ENCODE data around the gene RNU6-9.
"Not testable (repeated sequence)": the region's sequence is repeated elsewhere in the genome, so short reads cannot be mapped to it uniquely, and the experiment has no call there.

The RNU6-9 gene

DNA sequence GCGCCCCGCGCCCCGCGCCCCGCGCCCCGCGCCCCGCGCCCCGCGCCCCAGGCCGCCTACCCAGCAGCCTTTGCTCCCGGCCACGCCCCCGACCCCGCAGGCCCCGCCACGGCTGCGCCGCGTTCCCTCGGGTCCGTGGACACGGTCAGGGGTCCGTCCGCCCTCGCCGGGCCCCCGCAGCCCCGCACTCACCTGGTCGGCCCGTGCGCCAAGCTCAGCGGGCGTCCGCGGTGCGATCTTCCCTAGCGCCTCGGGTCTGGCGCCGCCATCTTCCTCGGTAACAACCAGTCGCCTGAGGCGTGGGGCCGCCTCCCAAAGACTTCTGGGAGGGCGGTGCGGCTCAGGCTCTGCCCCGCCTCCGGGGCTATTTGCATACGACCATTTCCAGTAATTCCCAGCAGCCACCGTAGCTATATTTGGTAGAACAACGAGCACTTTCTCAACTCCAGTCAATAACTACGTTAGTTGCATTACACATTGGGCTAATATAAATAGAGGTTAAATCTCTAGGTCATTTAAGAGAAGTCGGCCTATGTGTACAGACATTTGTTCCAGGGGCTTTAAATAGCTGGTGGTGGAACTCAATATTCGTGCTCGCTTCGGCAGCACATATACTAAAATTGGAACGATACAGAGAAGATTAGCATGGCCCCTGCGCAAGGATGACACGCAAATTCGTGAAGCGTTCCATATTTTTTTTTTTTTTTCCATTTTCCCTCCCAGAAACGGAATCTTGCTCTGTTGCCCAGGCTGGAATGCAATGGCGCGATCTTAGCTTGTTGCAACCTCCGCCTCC is at the start of gene RNU6-9, which contains the start of gene MED16:
RNU6-9 (plus strand) TSS at position 591 of the 796 bp plus-strand sequence.
MED16 (minus strand) TSS at position 294 of the 796 bp plus-strand sequence. CDS start 2,056 bp downstream, outside the sequence.
- FAIRE-seq: peak; percentile 82

DNA sequence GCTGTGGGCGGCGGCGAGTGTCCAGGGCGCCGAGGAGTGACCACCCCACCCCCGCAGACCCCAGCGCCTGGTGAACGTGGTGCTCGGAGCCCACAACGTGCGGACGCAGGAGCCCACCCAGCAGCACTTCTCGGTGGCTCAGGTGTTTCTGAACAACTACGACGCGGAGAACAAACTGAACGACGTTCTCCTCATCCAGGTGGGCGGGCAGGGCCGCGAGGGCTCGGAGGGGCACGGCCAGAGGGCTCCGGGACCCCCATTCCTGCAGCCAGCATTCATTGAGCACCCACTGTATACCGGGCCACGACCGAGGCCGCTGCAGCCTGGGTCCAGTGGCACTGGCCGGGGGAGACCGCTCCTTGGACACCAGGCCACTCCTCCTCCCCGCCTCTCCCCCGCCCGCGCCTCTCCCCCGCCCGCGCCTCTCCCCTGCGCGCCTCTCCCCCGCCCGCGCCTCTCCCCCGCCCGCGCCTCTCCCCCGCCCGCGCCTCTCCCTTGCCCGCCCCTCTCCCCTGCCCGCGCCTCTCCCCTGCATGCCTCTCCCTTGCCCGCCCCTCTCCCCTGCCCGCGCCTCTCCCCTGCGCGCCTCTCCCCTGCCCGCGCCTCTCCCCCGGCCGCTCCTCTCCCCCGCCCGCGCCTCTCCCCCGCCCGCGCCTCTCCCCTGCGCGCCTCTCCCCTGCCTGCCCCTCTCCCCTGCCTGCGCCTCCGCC is 49.3 kb upstream of the RNU6-9 start:
- FAIRE-seq: no peak

DNA sequence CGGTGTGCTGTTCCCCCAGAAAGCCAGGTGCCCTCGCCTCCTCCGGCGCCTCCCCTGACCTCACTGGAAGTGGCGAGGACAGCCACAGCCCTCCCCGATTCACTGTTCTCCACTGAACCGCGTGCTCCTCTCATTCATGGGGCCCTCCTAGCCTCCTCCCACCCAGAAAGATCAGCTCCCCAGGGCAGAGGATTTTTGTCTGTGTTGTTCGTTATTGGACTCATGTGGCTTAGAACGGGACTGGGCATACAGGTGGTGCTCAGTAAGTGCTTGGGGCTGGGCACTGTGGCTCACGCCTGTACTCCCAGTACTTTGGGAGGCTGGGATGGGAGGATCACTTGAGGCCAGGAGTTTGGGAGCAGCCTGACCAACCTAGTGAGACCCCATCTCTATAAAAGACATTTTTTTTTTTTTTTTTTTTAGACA is 48.7 kb upstream of the RNU6-9 start:
- FAIRE-seq: no peak

DNA sequence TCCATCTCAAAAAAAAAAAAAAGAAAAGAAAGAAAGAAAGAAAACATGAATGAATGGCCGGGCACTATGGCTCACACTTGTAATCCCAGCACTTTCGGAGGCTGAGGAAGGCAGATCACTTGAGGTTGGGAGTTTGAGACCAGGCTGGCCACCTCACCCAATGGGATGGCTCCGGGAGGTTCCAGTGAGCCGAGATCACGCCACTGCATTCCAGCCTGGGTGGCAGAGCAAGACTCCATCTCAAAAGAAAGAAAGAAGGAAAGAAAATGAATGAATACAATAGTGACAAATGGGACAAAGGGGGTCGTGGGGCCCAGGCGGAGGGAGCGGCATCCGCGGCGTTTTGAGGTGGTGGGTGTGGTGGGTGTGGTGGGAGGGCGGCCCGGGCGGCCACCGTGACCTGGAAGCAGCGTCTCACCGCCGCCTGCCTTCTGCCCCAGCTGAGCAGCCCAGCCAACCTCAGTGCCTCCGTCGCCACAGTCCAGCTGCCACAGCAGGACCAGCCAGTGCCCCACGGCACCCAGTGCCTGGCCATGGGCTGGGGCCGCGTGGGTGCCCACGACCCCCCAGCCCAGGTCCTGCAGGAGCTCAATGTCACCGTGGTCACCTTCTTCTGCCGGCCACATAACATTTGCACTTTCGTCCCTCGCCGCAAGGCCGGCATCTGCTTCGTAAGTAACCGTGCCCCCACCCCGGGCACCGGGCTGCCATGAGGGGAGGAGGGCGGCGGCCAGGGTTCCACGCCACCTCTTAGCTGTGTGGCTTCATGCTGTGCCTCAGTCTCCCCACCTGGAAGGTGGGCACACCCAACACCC is 47.4 kb upstream of the RNU6-9 start:
- no peak for FAIRE-seq

DNA sequence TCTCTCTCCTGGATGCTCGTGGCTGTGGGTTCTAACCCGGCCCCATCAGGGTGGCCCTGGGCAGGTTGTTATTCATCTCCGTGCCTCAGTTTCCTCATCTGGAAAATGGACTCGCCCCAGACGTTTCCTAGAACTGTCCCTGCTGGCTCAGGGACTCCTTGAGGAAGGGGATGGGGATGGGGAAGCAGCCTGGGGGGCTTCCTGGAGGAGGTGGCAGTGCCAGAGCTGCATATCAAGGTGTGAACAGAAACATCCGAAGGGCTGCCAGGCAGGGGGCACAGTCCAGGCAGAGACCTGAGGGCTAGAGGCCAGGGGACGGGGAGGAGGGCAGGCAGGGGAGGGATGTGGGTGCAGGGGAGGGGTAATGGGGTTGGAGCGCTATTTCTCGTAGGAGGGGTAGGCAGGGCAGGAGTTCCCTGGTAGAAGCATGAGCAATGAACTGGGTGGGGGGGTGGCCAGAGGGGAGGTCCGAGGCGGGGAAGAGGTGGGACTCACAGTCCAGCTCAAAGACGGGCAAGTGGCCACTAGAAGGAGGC is 44.8 kb upstream of the RNU6-9 start:
- no peak for FAIRE-seq

DNA sequence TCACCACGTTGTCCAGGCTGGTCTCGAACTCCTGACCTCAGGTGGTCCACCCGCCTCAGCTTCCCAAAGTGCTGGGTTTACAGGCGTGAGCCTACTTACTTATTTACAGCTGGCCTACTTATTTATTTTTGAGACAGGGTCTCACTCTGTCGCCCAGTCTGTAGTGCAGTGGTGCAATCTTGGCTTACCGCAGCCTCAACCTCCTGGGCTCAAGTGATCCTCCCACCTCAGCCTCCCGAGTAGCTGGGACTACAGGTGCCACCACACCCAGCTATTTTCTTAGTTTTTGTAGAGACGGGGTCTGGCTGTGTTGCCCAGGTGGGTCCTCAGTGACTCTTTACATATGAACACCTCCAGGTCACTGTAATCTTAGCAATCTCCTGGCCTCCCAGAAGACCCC is 44.1 kb upstream of the RNU6-9 start:
- FAIRE-seq: not testable (repeated sequence)

DNA sequence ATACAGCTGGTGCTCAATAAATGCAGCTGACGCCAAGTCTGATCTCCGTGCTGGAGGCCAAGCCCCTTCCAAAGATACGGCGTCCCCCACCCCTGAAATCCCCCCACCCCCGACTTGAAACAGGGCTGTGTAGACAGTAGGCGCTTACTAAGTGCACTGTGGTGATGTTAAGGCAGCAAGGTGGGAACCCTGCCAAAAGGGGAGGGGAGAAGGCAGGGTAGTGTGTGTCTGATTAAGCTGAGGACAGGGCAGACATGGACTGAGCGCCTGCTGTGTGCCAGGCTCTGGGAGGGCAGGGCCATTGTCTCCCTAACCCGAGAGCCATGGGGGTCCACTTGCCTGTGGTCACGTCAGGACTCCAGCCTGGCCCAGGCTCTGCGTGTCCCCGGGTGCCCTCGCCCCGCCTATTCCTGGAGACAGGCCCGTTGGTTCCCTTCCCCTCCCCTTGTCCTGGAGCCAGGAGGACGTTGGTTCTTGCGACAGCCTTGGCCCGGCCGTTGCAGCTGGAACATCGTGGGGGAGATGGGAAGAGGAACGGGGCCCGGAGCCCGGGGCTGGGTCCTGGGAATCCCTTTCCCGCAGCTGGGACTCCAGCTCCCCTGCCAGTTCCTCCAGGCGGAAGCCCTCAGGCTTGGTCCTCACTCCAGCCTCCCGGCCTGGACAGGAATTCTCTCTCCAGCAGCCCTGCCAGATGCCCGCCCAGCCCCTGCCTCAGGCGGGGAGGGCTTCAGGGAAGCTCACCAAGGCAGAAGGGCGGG is 42.9 kb upstream of the RNU6-9 start:
- no peak for FAIRE-seq

DNA sequence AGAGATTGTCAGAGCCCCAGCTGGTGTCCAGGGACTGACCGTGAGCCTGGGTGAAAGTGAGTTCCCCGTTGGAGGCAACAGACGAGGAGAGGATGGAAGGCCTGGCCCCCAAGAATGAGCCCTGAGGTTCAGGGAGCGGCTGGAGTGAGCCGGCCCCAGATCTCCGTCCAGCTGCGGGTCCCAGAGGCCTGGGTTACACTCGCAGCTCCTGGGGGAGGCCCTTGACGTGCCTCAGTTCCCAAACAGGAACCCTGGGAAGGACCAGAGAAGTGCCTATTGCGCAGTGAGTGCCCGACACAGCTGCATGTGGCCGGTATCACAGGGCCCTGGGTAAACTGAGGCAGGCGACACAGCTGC is 42.3 kb upstream of the RNU6-9 start:
- no peak for FAIRE-seq

DNA sequence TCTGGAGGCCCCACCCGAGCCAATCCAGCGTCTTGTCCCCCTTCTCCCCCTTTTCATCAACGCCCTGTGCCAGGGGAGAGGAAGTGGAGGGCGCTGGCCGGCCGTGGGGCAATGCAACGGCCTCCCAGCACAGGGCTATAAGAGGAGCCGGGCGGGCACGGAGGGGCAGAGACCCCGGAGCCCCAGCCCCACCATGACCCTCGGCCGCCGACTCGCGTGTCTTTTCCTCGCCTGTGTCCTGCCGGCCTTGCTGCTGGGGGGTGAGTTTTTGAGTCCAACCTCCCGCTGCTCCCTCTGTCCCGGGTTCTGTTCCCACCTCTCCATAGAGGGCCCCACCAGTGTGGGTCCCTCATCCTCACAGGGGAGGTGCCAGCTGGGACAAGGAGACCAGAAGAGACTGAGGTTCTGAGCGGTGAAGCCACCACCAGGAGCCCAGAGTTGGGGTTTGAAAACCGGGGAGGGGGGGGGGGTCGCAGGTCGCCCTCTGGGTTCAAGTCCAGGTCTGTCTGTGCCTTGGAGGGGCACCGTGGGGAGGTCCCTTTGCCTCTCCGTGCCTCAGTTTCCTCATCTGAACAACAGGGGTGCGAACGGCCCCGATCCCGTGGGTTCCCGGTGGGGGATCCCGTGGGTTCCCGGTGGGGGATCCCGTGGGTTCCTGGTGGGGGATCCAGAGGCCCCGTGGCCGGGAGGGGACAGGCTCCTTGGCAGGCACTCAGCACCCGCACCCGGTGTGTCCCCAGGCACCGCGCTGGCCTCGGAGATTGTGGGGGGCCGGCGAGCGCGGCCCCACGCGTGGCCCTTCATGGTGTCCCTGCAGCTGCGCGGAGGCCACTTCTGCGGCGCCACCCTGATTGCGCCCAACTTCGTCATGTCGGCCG is 40.9 kb upstream of the RNU6-9 start, which contains the start of gene ELANE:
ELANE (plus strand) TSS at position 168 of the 878 bp plus-strand sequence; CDS start at position 194, 26 bp downstream.
- FAIRE-seq: no peak

DNA sequence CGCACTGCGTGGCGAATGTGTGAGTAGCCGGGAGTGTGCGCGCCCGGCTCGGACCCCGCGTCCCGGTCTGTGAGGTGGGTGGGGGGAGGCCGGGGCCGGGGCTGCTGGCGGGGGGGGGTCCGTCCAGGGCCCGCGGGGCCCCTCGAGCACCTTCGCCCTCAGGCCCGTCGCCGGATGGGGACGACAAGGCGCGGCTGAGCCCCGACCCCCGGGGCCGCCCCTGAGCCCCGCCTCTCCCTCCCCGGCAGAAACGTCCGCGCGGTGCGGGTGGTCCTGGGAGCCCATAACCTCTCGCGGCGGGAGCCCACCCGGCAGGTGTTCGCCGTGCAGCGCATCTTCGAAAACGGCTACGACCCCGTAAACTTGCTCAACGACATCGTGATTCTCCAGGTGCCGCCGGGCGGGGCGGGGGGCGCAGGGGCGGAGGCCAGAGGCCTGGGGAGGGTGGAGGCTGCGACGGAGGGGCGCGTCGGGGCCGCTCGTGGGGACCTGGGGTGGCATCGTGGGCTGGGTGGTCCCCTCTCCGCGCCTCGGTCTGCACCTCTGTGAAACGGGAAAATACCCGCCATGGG is 40.2 kb upstream of the RNU6-9 start:
- FAIRE-seq: no peak

DNA sequence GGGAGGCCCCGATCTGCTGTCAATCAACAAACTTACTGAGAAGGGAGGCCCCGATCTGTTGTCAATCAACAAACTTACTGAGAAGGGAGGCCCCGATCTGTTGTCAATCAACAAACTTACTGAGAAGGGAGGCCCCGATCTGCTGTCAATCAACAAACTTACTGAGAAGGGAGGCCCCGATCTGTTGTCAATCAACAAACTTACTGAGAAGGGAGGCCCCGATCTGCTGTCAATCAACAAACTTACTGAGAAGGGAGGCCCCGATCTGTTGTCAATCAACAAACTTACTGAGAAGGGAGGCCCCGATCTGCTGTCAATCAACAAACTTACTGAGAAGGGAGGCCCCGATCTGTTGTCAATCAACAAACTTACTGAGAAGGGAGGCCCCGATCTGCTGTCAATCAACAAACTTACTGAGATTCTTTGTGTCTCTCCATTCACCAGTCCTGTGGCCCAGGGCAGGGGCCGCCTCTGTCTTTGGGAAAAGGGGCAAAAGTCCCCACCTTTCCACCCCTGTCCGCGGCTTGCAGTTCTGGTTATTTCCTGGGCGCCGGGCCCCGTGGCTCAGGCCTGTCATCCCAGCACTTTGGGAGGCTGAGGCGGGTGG is 39.6 kb upstream of the RNU6-9 start:
- FAIRE-seq: not testable (repeated sequence)

DNA sequence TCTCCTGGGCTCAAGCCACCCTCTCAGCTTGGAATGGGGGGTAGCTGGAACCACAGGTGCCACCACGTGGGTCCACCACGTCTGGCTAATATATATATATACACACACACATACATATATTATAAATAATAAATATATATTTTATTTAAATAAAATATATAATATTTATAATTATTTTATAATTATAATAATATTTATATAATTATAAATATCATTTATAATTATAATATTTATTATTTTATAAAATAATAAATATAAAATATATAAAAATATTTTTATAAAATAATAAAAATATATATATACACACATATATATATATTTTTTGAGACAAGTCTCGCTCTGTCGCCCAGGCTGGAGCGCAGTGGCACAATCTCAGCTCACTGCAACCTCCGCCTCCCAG is 38.7 kb upstream of the RNU6-9 start:
- peak; percentile 97 for FAIRE-seq

DNA sequence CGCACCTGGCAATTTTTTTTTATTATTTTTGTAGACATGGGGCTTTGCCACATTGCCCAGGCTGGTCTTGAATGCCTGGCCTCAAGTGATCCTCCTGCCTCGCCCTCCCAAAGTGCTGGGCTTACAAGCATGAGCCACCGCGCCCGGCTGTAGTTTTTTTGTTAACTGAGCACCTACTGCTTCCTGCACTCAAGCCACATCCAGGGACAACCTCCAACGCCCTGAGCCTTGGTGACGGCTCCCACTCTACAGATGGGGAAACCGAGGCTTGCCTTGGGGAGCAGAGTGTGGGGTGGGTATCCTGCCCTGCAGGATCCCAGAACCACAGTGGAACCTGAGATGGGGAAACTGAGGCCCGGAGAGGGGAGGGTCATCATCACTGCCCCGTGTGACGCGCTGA is 38.1 kb upstream of the RNU6-9 start:
- no peak for FAIRE-seq

DNA sequence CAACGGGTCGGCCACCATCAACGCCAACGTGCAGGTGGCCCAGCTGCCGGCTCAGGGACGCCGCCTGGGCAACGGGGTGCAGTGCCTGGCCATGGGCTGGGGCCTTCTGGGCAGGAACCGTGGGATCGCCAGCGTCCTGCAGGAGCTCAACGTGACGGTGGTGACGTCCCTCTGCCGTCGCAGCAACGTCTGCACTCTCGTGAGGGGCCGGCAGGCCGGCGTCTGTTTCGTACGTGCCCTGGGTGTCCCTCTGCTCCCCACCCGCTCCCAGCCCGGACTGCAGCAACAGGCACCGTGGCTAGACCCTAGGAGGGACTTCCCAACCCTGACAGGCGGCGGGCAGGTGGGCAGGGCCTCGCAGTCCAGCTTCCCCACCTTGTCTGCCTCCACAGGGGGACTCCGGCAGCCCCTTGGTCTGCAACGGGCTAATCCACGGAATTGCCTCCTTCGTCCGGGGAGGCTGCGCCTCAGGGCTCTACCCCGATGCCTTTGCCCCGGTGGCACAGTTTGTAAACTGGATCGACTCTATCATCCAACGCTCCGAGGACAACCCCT is 37.6 kb upstream of the RNU6-9 start:
- no peak for FAIRE-seq

DNA sequence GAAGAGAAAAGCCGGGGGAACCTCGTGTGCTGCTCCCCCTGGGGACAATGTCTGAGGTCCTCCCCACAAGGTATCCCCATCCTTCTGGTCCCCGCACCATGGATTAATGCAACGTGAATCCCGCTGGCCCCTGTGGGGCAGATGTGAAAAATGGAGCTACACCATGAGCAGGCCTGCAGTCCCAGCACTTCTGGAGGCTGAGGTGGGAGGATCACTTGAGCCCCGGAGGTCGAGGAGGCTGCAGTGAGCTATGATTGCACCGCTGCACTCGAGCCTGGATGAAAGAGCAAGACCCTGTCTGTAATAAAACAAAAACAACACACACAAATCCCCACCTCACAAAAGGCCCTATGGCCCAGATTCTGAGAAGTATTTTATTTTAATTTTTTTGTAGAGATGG is 35.0 kb upstream of the RNU6-9 start:
- FAIRE-seq: no peak

DNA sequence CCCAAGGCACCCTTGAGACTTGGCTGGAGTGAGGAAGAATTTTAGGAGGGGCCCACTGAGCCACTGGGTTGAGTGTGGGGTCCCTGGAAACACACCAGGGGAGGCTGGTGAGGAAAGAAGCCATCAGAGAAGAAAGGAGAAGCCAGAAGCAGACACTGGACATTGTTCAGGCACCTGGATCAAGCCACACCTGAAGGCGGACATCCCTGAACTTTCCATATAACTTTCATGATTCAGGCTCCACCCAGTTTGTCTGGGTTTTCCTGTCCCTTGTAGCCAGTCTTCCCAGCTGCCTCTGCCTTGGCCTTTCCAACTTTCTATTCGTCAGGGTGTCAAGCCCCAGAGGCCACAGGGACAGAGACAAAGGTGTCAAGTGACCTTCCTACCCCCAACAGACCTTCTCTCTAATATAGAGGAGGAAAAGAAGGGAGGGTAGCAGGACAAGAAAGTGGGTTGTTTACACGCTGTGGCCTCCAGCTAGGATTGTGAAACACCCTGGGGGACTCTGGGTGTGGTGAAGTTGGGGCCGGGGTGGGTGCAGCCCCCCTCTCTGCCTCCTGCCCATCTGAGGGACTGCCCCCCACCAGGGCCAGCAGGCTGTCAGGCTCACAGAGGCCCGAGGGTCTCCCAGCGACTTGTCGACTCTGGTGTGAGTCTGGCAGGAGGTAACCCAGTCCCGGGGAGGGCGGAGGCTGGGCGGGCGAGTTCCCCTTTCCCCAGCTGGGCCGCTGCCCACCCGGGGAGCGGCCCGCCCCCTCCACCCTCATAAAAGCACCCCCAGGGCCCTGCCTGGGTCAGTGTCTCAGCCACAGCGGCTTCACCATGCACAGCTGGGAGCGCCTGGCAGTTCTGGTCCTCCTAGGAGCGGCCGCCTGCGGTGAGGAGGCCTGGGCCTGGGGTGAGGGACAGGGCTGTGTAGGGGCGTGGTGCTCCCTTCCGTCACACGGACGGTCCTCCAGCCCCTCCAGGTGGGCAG is 34.1 kb upstream of the RNU6-9 start, which contains the start of gene CFD:
CFD (plus strand) TSS at position 797 of the 976 bp plus-strand sequence; CDS start at position 823, 26 bp downstream.
- no peak for FAIRE-seq

DNA sequence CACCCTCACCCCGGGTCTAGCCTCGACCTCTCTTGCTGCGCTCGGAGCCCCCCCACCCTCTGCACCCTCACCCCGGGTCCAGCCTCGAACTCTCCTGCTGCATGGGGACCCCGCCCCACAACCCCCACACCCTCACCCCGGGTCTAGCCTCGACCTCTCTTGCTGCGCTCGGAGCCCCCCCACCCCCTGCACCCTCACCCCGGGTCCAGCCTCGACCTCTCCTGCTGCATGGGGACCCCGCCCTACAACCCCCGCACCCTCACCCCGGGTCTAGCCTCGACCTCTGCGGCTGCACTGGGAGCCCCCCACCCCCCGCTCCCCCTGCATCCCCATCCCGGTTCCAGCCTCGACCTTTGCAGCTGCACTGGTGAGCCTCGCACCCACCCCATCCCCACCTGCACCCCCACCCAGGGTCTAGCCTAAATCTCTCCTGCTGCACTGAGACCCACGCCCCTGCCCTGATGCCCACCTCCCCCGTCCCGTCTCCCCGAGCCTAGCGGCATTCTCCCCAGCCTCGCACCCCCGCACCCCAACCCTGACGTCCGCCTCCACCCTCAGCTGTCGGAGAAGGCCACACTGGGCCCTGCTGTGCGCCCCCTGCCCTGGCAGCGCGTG is 32.0 kb upstream of the RNU6-9 start:
- no peak for FAIRE-seq
